Ectodermal cell (in vitro differentiated cells): ENCODE results near the gene LPCAT1.

Experiments
- H3K27ac ChIP-seq: 2 replicates; pipeline ENCODE4 v1.7.0; 2013; ENCODE audit warnings: mild to moderate bottlenecking, low read depth, low read length; ENCODE audit not compliant: insufficient read depth, poor library complexity, severe bottlenecking
- H3K27me3 ChIP-seq: 2 replicates; pipeline ENCODE4 v1.7.0; 2013; ENCODE audit warnings: mild to moderate bottlenecking, low read length; ENCODE audit not compliant: insufficient read depth, control insufficient read depth, poor library complexity, severe bottlenecking
- H3K36me3 ChIP-seq: one replicate; pipeline ENCODE4 v1.7.0; 2013; ENCODE audit warnings: low read length; ENCODE audit not compliant: control insufficient read depth, insufficient read depth
- H3K4me1 ChIP-seq: one replicate; pipeline ENCODE4 v1.7.0; 2013; ENCODE audit warnings: low read length; ENCODE audit not compliant: control insufficient read depth, insufficient read depth
- H3K4me3 ChIP-seq: 2 replicates; pipeline ENCODE4 v1.7.0; 2013; ENCODE audit warnings: low read depth, low read length, control low read depth; ENCODE audit not compliant: insufficient read depth
- H3K9me3 ChIP-seq: 2 replicates; pipeline ENCODE4 v1.7.0; 2013; ENCODE audit warnings: mild to moderate bottlenecking, low read length, moderate library complexity; ENCODE audit not compliant: control insufficient read depth
- WGBS, 2 experiments: methylation state at CpG; one replicate each; pipeline ENCODE4 v1.1.7; 2013; ENCODE audit warnings: missing lambda C conversion rate in 2 of 2; 5-methylcytosine and 5-hydroxymethylcytosine counted together

Gene LPCAT1

DNA sequence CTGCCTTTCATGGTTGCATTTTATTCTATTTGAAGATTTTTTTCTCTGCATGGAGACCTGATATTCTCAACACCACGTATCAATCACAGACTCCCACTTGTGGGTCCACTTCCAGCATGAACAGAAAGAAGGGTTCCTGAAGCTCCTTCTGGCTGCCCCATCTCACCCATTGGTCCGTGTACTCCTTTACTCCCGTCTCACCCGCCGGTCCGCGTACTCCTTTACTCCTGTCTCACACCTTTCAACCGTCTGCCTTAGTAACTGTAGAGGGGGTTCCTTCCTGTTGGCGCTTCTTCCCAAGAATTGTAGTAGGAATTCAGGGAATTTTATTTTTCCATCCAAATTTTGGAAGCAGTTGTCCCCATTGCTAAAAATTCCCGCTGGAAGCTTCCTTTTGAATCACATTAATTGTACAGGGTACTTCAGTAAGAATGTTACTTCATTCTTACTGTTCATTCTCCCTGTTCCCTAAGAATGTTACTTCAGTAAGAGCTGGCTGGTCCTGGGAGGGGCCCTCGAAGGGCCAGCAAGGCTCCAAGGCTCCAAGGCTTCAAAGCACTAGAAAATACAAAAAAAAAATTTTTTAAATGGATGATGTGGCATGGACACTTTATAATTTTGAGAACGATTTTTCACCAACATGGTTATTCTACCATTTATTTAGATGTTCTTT is 3.9 kb upstream of the LPCAT1 start:
- WGBS, 2 experiments = 88 to 92% methylated on average over 10 to 11 of the region's 12 CpGs
- H3K27ac ChIP-seq = no peak overlapping the region

DNA sequence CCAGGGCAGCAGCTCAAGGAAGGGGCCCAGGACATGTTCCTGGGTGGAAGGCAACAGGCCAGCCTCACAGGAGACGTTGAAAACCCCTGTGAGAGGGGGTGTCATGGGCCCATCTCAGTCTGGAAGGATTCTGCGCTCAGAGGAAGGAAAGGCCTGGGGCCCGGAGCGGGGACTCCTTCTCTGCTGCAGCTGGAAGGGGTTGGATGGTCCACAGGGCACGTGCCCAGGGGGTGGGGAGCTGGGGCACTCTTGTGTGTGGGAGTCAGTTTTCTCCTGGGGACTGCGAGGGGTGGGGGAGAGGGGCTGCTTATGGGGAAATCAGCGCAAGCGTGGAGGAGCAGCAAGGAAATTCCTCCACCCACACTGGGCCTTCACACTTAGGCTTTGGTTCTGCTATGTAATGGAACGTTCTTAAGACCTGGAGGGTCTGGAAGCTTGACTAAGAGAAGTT is 2.9 kb upstream of the LPCAT1 start:
- WGBS, 2 experiments = 90 to 94% methylated on average over 9 of the region's 9 CpGs
- H3K9me3 ChIP-seq = no peaks in the 10 kb centered on the region
- peaks cover 6% of the 10 kb centered on the region for H3K27me3 ChIP-seq
- H3K27ac ChIP-seq = no peak overlapping the region
- H3K4me3 ChIP-seq = no peak overlapping the region
- peaks cover 3% of the 10 kb centered on the region for H3K4me1 ChIP-seq
- no peaks in the 10 kb centered on the region for H3K36me3 ChIP-seq

More for the DNA sequence above, 3.9 kb upstream of the LPCAT1 start:
- Histone ChIP-seq H3K36me3 (no peaks in the 10 kb centered on the region), H3K4me3 (no peak overlapping the region), H3K9me3 (no peaks in the 10 kb centered on the region), H3K27me3 (peaks cover 3% of the 10 kb centered on the region), H3K4me1 (peaks cover 3% of the 10 kb centered on the region)

DNA sequence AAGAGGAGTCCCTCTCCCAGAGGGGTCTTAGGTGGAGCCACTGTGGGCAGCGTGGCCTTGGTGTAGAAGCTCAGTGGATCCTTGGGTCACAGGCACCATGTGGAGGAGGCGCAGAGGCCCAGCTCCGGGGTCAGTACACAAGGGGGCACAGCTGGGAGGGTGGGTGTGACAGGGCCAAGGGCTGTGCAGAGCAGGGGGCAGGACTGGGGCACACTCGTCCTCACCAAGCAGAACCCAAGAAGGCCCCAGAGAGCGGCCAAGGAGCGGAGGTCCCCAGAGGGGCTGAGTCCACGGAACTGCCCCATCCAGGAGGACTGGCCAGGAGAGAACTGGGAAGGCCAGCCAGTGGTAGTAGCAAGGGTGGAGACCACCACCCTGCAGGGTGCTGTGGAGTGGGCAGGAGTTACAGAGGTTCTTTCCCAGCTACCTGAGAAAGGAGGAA is 2.5 kb upstream of the LPCAT1 start:
- Histone ChIP-seq H3K27me3 (peaks cover 6% of the 10 kb centered on the region), H3K27ac (no peak overlapping the region), H3K9me3 (no peaks in the 10 kb centered on the region), H3K36me3 (peaks cover 2% of the 10 kb centered on the region), H3K4me1 (peaks cover 6% of the 10 kb centered on the region), H3K4me3 (no peak overlapping the region)
- WGBS, 2 experiments = 91 to 96% methylated on average over 7 of the region's 7 CpGs

DNA sequence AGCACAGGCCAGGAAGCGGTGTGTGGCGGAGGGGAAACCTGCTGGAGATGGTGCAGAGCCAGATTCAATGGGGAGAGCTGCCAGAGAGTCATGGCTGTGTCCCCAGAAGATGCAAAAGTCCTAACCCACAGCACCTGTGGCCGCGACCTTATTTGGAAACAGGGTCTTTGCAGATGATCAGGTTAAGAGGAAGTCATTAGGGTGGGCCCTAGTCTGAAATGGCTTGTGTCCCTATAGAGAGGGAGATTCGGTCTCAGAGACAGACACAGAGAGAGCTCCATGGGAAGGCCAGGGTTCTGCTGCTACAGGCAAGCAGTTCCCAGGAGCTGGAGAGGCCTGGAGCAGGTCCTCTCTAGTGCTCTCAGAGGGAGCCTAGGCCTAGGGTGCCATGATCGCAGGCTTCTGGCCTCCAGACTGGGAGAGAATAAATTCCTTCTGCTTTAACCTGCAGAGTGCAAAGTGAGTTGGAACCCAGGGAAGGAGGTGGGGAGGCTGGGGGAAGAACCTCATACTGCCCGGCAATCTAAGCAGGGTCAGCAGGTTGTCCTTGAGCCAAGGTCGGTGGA is 1.9 kb upstream of the LPCAT1 start:
- Histone ChIP-seq H3K27me3 (peaks cover 6% of the 10 kb centered on the region), H3K9me3 (no peaks in the 10 kb centered on the region), H3K27ac (no peak overlapping the region), H3K36me3 (peaks cover 4% of the 10 kb centered on the region), H3K4me1 (peaks cover 6% of the 10 kb centered on the region), H3K4me3 (no peak overlapping the region)
- 91 to 94% methylated on average over 8 of the region's 8 CpGs for WGBS, 2 experiments

DNA sequence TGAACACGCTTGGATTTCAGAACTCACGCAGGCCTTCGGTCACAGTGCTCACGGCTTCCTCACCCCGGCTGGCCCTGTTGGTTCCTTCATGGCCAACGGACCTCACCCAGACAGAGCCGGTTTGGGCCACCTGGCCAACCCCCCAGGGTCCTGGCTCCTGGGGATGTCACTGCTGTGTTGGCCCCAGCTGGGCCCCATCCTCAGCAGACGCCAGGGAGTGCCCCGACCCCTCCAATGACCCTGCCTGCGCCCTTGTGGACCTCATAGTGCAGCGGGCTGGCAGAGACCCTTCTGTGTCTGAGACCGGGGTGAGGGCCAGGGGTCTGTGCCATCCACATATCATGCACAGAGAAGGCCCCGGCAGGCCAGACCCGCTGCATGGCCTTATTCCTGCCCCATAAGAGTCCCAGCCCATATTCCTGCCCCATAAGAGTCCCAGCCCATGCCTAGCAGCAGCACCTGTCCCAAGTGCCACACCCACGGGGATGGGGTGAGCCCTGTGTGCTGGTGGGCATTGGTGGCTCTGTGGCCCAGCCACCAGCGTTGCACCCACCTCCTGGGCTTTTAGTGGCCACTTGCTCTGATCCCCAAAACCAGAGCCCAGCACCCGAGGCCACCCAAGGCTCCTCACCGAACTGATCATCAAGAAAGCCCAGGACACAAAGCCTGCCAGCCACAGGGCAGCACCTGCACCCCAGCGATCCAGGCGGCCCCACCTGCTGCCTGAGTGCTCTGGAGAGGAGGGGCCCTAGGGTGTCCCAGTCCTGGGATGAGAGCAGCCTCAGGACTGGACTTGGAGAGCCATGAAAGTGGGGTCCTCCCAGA is 1.3 kb upstream of the LPCAT1 start:
- Histone ChIP-seq H3K4me1 (peaks cover 6% of the 10 kb centered on the region), H3K27ac (no peak overlapping the region), H3K9me3 (no peaks in the 10 kb centered on the region), H3K36me3 (peaks cover 8% of the 10 kb centered on the region), H3K27me3 (peaks cover 6% of the 10 kb centered on the region), H3K4me3 (no peak overlapping the region)
- WGBS, 2 experiments = 92 to 95% methylated on average over 20 of the region's 20 CpGs

DNA sequence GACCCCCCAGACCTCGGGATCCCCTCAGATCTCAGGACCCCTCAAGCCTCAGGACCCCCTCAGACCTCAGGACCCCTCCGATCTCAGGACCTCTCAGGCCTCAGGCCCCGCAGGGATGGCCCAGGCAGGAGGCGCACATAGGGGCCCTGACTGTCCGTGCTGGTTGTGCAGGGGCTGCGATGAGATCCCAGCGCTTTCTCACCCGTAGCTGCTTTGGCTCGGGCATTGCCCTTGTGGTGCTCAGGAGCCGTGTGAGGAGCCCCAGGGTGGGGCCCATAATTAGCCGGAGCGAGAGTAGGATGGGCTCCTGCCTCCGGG is 680 bp upstream of the LPCAT1 start:
- WGBS, 2 experiments = 82 to 87% methylated on average over 13 of the region's 13 CpGs
- Histone ChIP-seq H3K4me3 (peak overlapping the region; percentile 64), H3K9me3 (no peaks in the 10 kb centered on the region), H3K36me3 (peaks cover 12% of the 10 kb centered on the region), H3K27me3 (peaks cover 6% of the 10 kb centered on the region), H3K4me1 (peaks cover 6% of the 10 kb centered on the region), H3K27ac (no peak overlapping the region)

DNA sequence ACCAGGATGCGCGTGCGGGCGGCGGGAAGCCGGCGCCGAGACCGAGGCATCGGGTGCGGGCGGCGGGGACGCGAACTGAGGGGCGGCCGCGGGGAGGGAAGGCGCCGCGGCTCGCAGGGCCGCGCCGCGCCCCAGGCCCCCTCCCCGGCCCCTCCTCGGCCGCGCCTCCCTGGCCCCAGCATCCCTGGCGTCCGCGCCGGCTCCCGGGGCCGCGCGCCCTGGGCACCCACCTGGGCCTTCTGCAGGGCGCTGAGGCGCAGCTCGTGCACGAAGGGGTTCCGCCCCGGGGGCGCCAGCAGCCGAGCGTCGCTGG is 324 bp downstream of the LPCAT1 start:
- H3K27me3 ChIP-seq = peaks cover 6% of the 10 kb centered on the region
- 0% methylated on average over 48 of the region's 48 CpGs for WGBS, 2 experiments
- peaks cover 6% of the 10 kb centered on the region for H3K4me1 ChIP-seq
- peaks cover 16% of the 10 kb centered on the region for H3K36me3 ChIP-seq
- peak overlapping the region; percentile 64 for H3K4me3 ChIP-seq
- no peak overlapping the region for H3K27ac ChIP-seq
- H3K9me3 ChIP-seq = no peaks in the 10 kb centered on the region

DNA sequence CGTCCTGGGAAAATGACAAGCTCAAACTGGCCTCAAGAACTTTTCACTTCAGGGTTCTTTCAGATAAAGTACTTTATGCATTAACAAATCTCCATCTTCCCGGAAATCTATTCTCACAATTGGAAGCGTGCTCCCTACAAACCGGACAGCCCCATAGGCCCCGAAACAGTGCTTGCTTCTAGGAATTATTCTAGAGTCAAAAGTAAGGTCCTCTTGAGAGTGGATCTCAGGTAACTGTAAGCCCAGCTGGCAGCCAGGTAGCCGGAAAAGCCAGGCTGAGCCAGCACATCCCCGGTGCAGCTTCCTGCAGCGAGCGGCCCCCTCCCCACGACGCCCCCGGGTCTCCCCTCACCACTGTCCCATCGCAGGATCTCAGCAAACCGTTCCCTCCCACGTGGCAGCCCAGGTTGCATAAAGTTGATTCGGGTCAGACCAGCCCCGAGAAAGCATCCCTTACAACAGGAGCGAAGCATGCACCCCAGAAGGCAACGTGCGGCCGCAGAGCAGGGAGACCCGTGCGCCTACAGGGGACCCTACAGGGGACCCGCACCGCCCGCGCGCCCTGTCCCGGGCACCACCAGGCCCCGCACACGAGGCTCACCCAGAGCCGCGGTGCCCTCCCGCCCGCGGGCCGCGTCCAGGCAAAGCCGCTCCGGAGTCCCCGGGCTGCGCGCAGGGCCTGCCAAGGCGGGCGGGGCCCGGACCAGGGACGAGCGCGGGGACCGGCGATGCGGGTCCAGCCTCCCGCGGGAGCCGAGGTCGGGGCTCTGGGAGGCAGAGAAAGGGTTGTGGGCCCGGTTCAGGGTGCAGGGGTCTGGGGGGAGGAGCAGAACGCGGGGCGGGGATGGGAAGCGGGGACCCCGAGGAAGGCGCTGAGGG is 920 bp downstream of the LPCAT1 start:
- WGBS, 2 experiments = 1% methylated on average over 63 of the region's 63 CpGs
- peaks cover 6% of the 10 kb centered on the region for H3K27me3 ChIP-seq
- H3K36me3 ChIP-seq = peaks cover 16% of the 10 kb centered on the region
- H3K9me3 ChIP-seq = no peaks in the 10 kb centered on the region
- no peak overlapping the region for H3K27ac ChIP-seq
- peaks cover 6% of the 10 kb centered on the region for H3K4me1 ChIP-seq
- H3K4me3 ChIP-seq = peak overlapping the region; percentile 64

DNA sequence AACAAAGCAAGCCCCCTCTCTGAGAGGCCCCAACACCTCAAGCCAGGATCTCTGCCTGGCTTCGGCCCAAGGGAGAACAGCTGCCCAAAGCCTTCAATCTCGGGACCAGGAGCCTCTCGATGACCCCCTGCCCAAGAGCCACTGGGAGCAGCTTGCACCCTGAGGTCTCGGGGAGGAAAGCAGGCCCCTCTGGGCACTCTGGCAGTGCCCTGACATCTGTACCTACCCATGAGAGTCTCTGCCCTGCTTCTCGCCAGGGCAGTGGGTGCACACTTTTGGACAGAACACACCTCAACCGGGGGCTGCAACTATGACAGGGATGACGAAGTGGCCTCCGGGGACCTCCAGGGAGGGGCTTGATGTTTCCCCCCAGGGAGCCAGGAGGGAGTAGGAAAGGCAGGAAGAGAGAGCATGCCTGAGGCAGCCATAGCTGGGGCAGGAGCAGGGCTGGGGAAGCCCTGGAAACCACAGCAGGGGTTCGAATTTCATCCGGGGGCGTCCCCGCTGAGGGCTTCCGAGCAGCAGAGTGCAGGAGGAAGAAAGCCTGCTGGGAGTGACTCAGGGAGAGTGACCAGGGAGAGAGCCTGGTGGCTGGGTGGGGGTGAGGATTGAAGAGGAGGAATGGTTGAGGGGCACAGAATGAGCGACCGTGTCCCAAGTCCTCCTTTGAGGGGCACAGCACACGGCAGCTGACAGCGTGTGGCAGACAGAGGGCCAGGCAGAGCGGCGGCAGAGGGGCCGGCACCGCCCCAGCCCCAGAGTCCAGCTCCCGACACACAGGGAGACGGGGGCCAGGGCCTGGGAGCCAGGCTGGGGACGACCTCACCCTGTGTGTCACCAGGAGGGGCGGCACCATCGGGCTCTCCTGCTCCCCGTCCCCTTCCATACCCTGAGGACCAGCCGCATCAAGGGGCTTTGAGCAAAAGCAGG is 1.8 kb downstream of the LPCAT1 start:
- Histone ChIP-seq H3K36me3 (peaks cover 16% of the 10 kb centered on the region), H3K4me3 (peak overlapping the region; percentile 64), H3K9me3 (no peaks in the 10 kb centered on the region), H3K27ac (no peak overlapping the region), H3K27me3 (peaks cover 6% of the 10 kb centered on the region), H3K4me1 (peaks cover 6% of the 10 kb centered on the region)
- WGBS, 2 experiments = 22 to 24% methylated on average over 28 of the region's 28 CpGs
